HEK293 (cell line): Measurements from ENCODE around the gene CRIP1.
A peak's percentile ranks its signal among the peaks of the same experiment; 100 is the strongest.

Source experiments
- MEIS1 ChIP-seq: sonication (generic); formaldehyde crosslinking; IDR thresholded peaks from 2 replicates; pipeline ENCODE4 v1.8.1; 2022; ENCODE audit warnings: missing genetic modification reagents, mild to moderate bottlenecking, borderline replicate concordance
- OVOL3 ChIP-seq: fragments of 450-650 bp; formaldehyde crosslinking; IDR thresholded peaks from 2 replicates; pipeline ENCODE4 v1.5.1; 2016; ENCODE audit warnings: missing biosample characterization, missing genetic modification characterization
- SP3 ChIP-seq: fragments of 450-650 bp; formaldehyde crosslinking; IDR thresholded peaks from 2 replicates; pipeline ENCODE4 v1.5.1; 2016; ENCODE audit warnings: missing biosample characterization, missing genetic modification characterization
- TCF7L2 ChIP-seq: IDR thresholded peaks from 2 replicates; pipeline ENCODE4 v1.6.1; 2011; ENCODE audit warnings: low read depth, mild to moderate bottlenecking, inconsistent platforms, low read length, moderate library complexity, borderline replicate concordance
- ZFP41 ChIP-seq: fragments of 450-650 bp; formaldehyde crosslinking; IDR thresholded peaks from 2 replicates; pipeline ENCODE4 v1.5.1; 2016; ENCODE audit warnings: missing biosample characterization, missing genetic modification characterization, borderline replicate concordance
- ZNF10 ChIP-seq: fragments of 450-650 bp; formaldehyde crosslinking; IDR thresholded peaks from 2 replicates; pipeline ENCODE4 v1.5.1; 2017; ENCODE audit warnings: missing biosample characterization, missing genetic modification characterization
- ZNF132 ChIP-seq: fragments of 450-650 bp; formaldehyde crosslinking; IDR thresholded peaks from 2 replicates; pipeline ENCODE4 v1.5.1; 2017; ENCODE audit warnings: missing biosample characterization, missing genetic modification characterization, borderline replicate concordance
- ZNF140 ChIP-seq: fragments of 450-650 bp; formaldehyde crosslinking; IDR thresholded peaks from 2 replicates; pipeline ENCODE4 v1.5.1; 2016; ENCODE audit warnings: missing biosample characterization, missing genetic modification characterization
- ZNF16 ChIP-seq: fragments of 450-650 bp; formaldehyde crosslinking; IDR thresholded peaks from 2 replicates; pipeline ENCODE4 v1.5.1; 2016; ENCODE audit warnings: low read depth, missing biosample characterization, missing genetic modification characterization
- ZNF2 ChIP-seq: fragments of 450-650 bp; formaldehyde crosslinking; IDR thresholded peaks from 2 replicates; pipeline ENCODE4 v1.5.1; 2016; ENCODE audit warnings: missing biosample characterization, missing genetic modification characterization
- ZNF202 ChIP-seq: fragments of 450-650 bp; formaldehyde crosslinking; IDR thresholded peaks from 2 replicates; pipeline ENCODE4 v1.5.1; 2016; ENCODE audit warnings: missing biosample characterization, missing genetic modification characterization, borderline replicate concordance
- ZNF221 ChIP-seq: fragments of 450-650 bp; formaldehyde crosslinking; IDR thresholded peaks from 2 replicates; pipeline ENCODE4 v1.5.1; 2017; ENCODE audit warnings: missing biosample characterization, missing genetic modification characterization, borderline replicate concordance
- ZNF292 ChIP-seq: fragments of 450-650 bp; formaldehyde crosslinking; IDR thresholded peaks from 2 replicates; pipeline ENCODE4 v1.5.1; 2016; ENCODE audit warnings: low read depth, missing biosample characterization, missing genetic modification characterization, borderline replicate concordance
- ZNF302 ChIP-seq: fragments of 450-650 bp; formaldehyde crosslinking; IDR thresholded peaks from 2 replicates; pipeline ENCODE4 v1.5.1; 2016; ENCODE audit warnings: missing biosample characterization, missing genetic modification characterization, low read depth
- ZNF354C ChIP-seq: fragments of 450-650 bp; formaldehyde crosslinking; IDR thresholded peaks from 2 replicates; pipeline ENCODE4 v1.5.1; 2016; ENCODE audit warnings: missing biosample characterization, missing genetic modification characterization, low read depth, borderline replicate concordance
- ZNF426 ChIP-seq: fragments of 450-650 bp; formaldehyde crosslinking; IDR thresholded peaks from 2 replicates; pipeline ENCODE4 v1.5.1; 2017; ENCODE audit warnings: missing biosample characterization, missing genetic modification characterization, mild to moderate bottlenecking, inconsistent platforms, moderate library complexity
- ZNF521 ChIP-seq: fragments of 450-650 bp; formaldehyde crosslinking; IDR thresholded peaks from 2 replicates; pipeline ENCODE4 v1.5.1; 2017; ENCODE audit warnings: missing biosample characterization, mild to moderate bottlenecking, missing genetic modification characterization
- ZNF629 ChIP-seq: fragments of 450-650 bp; formaldehyde crosslinking; IDR thresholded peaks from 2 replicates; pipeline ENCODE4 v1.5.1; 2017; ENCODE audit warnings: missing biosample characterization, missing genetic modification characterization
- ZNF658 ChIP-seq: fragments of 450-650 bp; formaldehyde crosslinking; IDR thresholded peaks from 2 replicates; pipeline ENCODE4; 2016; ENCODE audit warnings: missing biosample characterization, missing genetic modification characterization
- ZNF837 ChIP-seq: fragments of 450-650 bp; formaldehyde crosslinking; IDR thresholded peaks from 2 replicates; pipeline ENCODE4 v1.5.1; 2016; ENCODE audit warnings: missing biosample characterization, missing genetic modification characterization
- ZSCAN16 ChIP-seq: fragments of 450-650 bp; formaldehyde crosslinking; IDR thresholded peaks from 2 replicates; pipeline ENCODE4 v1.5.1; 2016; ENCODE audit warnings: missing biosample characterization, missing genetic modification characterization
- TF ChIP-seq, protein P1 (sequence below): fragments of 450-650 bp; formaldehyde crosslinking; IDR thresholded peaks from 2 replicates; pipeline ENCODE4 v1.5.1; 2017; ENCODE audit warnings: missing biosample characterization, missing genetic modification characterization
- TF ChIP-seq, protein P2 (sequence below): fragments of 450-650 bp; formaldehyde crosslinking; IDR thresholded peaks from 2 replicates; pipeline ENCODE4 v1.5.1; 2016; ENCODE audit warnings: missing biosample characterization, missing genetic modification characterization
- TF ChIP-seq, protein P3 (sequence below): fragments of 450-650 bp; formaldehyde crosslinking; IDR thresholded peaks from 2 replicates; pipeline ENCODE4 v1.5.1; 2016; ENCODE audit warnings: missing biosample characterization, missing genetic modification characterization
- TF ChIP-seq, protein P4 (sequence below): fragments of 450-650 bp; formaldehyde crosslinking; IDR thresholded peaks from 2 replicates; pipeline ENCODE4 v1.5.1; 2016; ENCODE audit warnings: missing biosample characterization, missing genetic modification characterization, borderline replicate concordance
- TF ChIP-seq, protein P5 (sequence below): fragments of 450-650 bp; formaldehyde crosslinking; conservative IDR thresholded peaks from 2 replicates; pipeline ENCODE4 v1.5.1; 2016; ENCODE audit warnings: low read depth, missing biosample characterization, missing genetic modification characterization

CRIP1 gene

DNA sequence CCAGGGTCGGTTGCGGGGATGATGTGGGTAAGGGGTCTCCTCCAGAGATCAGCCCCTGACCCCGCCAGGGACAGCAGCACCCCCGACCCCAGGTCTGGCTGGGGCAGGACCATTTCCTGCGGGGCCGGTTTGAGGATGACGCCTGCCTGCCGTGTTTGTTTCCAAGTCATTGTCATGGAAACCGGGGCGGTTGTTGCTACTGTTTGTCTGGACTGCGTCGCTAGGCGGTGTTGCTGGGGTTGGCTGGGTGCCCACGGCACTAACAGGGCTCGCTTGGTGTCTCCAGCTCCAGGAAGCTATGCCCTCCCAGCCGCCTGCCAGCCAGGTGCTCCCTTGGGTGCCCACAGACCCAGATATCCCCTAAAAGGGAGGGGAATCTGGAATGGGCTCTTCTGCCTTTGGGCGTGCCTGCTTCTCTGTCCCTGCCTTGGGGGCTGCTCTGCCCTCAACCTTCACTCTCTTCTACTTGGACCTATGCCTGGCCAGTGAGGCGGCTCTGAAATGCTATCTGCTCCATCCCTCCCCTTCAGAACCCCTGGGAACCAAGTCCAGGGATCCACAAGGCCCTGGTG is 4.7 kb upstream of the CRIP1 start (continued):
- TF ChIP-seq, protein P1, sequence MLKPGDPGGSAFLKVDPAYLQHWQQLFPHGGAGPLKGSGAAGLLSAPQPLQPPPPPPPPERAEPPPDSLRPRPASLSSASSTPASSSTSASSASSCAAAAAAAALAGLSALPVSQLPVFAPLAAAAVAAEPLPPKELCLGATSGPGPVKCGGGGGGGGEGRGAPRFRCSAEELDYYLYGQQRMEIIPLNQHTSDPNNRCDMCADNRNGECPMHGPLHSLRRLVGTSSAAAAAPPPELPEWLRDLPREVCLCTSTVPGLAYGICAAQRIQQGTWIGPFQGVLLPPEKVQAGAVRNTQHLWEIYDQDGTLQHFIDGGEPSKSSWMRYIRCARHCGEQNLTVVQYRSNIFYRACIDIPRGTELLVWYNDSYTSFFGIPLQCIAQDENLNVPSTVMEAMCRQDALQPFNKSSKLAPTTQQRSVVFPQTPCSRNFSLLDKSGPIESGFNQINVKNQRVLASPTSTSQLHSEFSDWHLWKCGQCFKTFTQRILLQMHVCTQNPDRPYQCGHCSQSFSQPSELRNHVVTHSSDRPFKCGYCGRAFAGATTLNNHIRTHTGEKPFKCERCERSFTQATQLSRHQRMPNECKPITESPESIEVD, result no peak
- TF ChIP-seq ZNF354C (tag by site-specific recombination) (no peak), ZNF132 (no peak), ZNF2 (tag by site-specific recombination) (no peak), ZNF292 (no peak), ZNF521 (no peak), ZNF658 (tag by site-specific recombination) (no peak), ZNF10 (tag by site-specific recombination) (no peak), TCF7L2 (no peak), ZFP41 (tag by site-specific recombination) (no peak), ZNF629 (tag by site-specific recombination) (peak; percentile 59), ZNF221 (tag by site-specific recombination) (no peak), SP3 (no peak), ZNF202 (tag by site-specific recombination) (no peak), OVOL3 (no peak), ZNF426 (tag by site-specific recombination) (no peak), MEIS1 (no peak), ZNF16 (tag by site-specific recombination) (no peak), ZNF302 (tag by site-specific recombination) (no peak), ZSCAN16 (tag by site-specific recombination) (no peak), ZNF837 (tag by site-specific recombination) (no peak), ZNF140 (tag by site-specific recombination) (no peak)
- TF ChIP-seq, protein P2, sequence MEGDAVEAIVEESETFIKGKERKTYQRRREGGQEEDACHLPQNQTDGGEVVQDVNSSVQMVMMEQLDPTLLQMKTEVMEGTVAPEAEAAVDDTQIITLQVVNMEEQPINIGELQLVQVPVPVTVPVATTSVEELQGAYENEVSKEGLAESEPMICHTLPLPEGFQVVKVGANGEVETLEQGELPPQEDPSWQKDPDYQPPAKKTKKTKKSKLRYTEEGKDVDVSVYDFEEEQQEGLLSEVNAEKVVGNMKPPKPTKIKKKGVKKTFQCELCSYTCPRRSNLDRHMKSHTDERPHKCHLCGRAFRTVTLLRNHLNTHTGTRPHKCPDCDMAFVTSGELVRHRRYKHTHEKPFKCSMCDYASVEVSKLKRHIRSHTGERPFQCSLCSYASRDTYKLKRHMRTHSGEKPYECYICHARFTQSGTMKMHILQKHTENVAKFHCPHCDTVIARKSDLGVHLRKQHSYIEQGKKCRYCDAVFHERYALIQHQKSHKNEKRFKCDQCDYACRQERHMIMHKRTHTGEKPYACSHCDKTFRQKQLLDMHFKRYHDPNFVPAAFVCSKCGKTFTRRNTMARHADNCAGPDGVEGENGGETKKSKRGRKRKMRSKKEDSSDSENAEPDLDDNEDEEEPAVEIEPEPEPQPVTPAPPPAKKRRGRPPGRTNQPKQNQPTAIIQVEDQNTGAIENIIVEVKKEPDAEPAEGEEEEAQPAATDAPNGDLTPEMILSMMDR (tag by site-specific recombination), result peak; percentile 84
- TF ChIP-seq, protein P3, sequence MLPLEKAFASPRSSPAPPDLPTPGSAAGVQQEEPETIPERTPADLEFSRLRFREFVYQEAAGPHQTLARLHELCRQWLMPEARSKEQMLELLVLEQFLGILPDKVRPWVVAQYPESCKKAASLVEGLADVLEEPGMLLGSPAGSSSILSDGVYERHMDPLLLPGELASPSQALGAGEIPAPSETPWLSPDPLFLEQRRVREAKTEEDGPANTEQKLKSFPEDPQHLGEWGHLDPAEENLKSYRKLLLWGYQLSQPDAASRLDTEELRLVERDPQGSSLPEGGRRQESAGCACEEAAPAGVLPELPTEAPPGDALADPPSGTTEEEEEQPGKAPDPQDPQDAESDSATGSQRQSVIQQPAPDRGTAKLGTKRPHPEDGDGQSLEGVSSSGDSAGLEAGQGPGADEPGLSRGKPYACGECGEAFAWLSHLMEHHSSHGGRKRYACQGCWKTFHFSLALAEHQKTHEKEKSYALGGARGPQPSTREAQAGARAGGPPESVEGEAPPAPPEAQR, result no peak
- TF ChIP-seq, protein P4, sequence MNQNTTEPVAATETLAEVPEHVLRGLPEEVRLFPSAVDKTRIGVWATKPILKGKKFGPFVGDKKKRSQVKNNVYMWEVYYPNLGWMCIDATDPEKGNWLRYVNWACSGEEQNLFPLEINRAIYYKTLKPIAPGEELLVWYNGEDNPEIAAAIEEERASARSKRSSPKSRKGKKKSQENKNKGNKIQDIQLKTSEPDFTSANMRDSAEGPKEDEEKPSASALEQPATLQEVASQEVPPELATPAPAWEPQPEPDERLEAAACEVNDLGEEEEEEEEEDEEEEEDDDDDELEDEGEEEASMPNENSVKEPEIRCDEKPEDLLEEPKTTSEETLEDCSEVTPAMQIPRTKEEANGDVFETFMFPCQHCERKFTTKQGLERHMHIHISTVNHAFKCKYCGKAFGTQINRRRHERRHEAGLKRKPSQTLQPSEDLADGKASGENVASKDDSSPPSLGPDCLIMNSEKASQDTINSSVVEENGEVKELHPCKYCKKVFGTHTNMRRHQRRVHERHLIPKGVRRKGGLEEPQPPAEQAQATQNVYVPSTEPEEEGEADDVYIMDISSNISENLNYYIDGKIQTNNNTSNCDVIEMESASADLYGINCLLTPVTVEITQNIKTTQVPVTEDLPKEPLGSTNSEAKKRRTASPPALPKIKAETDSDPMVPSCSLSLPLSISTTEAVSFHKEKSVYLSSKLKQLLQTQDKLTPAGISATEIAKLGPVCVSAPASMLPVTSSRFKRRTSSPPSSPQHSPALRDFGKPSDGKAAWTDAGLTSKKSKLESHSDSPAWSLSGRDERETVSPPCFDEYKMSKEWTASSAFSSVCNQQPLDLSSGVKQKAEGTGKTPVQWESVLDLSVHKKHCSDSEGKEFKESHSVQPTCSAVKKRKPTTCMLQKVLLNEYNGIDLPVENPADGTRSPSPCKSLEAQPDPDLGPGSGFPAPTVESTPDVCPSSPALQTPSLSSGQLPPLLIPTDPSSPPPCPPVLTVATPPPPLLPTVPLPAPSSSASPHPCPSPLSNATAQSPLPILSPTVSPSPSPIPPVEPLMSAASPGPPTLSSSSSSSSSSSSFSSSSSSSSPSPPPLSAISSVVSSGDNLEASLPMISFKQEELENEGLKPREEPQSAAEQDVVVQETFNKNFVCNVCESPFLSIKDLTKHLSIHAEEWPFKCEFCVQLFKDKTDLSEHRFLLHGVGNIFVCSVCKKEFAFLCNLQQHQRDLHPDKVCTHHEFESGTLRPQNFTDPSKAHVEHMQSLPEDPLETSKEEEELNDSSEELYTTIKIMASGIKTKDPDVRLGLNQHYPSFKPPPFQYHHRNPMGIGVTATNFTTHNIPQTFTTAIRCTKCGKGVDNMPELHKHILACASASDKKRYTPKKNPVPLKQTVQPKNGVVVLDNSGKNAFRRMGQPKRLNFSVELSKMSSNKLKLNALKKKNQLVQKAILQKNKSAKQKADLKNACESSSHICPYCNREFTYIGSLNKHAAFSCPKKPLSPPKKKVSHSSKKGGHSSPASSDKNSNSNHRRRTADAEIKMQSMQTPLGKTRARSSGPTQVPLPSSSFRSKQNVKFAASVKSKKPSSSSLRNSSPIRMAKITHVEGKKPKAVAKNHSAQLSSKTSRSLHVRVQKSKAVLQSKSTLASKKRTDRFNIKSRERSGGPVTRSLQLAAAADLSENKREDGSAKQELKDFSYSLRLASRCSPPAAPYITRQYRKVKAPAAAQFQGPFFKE (tag by site-specific recombination), result no peak
- TF ChIP-seq, protein P5, sequence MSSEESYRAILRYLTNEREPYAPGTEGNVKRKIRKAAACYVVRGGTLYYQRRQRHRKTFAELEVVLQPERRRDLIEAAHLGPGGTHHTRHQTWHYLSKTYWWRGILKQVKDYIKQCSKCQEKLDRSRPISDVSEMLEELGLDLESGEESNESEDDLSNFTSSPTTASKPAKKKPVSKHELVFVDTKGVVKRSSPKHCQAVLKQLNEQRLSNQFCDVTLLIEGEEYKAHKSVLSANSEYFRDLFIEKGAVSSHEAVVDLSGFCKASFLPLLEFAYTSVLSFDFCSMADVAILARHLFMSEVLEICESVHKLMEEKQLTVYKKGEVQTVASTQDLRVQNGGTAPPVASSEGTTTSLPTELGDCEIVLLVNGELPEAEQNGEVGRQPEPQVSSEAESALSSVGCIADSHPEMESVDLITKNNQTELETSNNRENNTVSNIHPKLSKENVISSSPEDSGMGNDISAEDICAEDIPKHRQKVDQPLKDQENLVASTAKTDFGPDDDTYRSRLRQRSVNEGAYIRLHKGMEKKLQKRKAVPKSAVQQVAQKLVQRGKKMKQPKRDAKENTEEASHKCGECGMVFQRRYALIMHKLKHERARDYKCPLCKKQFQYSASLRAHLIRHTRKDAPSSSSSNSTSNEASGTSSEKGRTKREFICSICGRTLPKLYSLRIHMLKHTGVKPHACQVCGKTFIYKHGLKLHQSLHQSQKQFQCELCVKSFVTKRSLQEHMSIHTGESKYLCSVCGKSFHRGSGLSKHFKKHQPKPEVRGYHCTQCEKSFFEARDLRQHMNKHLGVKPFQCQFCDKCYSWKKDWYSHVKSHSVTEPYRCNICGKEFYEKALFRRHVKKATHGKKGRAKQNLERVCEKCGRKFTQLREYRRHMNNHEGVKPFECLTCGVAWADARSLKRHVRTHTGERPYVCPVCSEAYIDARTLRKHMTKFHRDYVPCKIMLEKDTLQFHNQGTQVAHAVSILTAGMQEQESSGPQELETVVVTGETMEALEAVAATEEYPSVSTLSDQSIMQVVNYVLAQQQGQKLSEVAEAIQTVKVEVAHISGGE (tag by site-specific recombination), result peak; percentile 41
